NCI-H748 treated with DMSO at 0.1 percent for 48 hours (cell line): Measurements from ENCODE around the gene SLCO3A1.

Experiments used
- DNase-seq: peaks from one replicate; lab custom pipeline; 2025; lab: John Stamatoyannopoulos, UW

SLCO3A1 gene

DNA sequence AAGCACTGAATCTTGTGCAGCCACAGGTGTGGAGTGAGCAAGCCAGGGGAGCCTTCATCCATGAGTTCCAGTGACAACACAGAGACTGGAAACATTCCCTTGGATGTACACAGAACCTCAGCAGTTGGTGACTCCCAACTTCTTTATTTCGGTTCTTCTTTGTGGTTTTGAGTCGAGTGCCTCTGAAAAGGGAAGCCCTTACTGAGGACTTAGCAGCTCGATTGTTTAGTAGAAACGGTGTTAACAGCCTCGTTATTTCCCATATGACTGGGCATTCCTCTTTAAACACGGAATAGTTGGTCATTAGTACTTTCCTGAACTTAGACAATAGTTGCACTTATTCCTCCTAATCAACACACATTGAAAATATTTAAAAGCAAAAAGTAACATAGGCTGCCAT lies 7.7 kb downstream of the SLCO3A1 start:
- no peak for DNase-seq

DNA sequence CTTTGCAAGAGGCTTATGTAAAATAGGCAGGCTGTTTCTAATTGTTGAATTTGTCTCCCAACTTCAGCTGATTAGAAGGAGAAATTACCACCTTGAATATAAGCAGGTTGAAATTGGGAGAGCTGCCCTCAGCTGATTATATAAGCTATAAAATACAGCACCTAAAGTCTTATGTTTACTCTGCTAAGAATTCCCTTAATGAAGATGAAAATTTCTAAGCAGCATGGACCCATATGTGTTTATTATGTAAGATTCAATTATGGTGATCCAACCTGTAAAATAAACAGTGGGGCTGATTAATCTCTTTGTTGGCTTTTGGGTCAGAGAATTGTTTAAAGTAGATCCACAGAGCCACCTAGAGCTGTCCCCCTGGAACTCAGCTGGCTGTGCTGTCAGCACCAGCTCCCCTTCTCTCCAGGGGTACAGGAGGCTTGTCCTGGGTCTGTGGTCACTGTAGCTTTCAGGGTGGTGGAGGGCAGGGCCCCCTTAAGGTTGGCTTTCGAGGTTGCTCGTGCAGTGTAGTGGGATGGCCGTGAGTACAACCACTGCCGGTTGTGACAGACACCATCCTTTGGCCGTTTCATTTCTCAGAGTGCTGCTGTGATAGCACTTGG lies 9.5 kb downstream of the SLCO3A1 start:
- DNase-seq = no peak

DNA sequence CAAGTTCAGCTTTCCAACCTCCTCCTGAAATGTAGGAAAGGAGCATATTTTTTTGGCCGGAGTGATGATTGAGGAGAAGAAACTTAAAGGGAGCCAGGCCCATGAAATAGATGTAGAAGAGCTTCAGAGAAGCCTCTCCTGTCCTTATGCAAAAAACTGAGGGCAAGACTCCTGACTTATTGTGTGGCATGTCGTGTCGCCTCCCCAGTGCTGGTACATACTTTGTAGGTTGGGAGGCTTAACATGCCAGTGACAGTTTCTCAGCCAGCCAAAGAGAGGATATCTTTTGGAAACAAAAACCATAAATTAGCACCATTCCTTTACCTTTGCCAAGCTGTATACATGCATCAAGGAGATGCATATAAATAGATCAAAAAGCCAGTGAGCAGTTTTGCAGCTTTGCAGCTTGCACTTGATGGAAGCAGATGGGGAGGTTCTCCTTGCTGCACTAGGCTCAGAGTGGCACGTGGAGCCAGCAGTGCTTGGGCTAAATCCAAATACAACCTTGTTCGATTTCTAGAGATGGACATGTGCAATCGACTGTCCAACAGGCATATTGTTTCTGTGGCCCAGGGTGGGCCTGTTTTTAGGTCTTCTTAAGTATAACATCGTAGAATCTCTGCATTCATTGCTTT lies 10.2 kb downstream of the SLCO3A1 start:
- DNase-seq = no peak

DNA sequence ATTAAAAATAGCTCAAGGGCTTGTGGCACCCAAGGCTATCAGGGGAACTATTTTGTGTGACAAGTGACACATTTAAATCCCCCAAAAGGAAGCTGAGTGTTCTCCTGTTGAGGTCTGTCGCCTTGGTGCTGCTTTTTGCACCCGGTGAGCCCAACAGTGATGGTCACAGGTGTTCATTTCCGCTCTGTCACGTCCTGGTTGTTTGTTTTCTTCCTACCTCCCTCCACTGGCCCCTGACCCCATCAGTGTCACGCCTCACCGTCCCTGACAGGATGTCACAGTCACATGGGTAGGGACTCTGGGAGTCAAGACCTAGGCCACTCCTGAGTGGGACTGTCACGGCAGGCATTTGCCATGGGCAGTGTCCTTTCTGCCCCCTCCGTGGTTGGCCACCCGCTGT lies 11.2 kb downstream of the SLCO3A1 start:
- no peak for DNase-seq

DNA sequence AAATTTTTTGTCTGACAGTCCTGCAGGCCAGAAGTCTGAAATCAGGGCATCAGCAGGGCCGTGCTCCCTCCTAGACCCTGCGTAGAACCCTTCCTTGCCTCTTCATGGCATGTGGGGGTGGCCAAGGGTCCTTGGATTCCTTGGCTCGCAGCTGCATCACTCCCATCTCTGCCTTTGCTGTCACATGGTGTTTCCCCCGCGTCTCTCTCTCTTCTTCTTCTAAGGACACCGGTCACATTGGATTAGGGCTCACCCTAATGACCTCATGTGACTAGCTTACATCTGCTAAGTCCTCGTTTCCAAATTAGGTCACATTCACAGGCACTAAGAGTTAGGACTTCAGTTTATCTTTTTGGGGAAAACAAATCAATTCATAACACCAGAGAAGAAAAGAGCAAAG lies 12.0 kb downstream of the SLCO3A1 start:
- DNase-seq = no peak

DNA sequence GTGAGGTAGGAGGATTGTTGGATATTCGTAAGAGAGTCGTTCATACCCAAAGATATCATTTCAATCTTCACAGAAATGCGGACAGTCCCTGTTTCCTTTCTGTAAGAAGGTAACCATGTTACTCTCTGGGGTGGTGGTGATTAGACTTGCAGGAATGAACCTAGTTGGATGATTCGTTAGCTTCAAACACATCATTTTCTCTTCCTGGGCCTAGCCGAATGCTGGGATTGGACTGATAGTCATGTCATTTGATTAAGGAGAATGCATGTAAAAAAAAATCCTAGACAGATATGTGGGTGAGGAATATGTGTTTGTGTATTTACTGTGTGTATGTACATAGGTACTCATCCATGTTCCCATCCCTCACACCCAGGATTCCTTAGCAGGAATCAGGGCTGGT lies 12.4 kb downstream of the SLCO3A1 start:
- DNase-seq = no peak

DNA sequence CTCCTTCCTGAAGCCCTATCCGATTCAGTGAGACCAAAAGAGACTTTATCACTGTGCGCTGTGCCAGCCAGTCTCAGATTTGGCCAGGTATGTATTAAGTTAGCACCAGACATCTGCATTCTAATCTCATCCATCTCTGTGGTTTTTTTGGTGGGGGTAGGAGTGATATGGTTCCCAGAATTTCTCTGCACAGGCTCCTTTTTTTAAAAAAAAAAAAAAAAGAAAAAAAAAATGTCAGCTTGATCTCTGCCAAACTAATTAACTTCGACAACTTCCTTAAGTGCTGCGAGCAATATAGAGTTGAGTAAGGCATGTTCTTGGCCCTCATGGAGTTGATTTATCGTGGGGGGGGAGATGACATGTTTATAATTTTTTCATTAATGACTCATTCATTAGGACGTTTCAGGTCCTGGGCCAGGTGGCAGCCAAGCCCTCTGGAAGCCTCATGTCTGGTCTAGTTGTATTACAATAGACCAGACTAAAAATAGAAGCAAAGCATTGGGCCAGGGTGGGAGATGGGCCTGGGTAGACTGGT lies 12.9 kb downstream of the SLCO3A1 start:
- no peak for DNase-seq

DNA sequence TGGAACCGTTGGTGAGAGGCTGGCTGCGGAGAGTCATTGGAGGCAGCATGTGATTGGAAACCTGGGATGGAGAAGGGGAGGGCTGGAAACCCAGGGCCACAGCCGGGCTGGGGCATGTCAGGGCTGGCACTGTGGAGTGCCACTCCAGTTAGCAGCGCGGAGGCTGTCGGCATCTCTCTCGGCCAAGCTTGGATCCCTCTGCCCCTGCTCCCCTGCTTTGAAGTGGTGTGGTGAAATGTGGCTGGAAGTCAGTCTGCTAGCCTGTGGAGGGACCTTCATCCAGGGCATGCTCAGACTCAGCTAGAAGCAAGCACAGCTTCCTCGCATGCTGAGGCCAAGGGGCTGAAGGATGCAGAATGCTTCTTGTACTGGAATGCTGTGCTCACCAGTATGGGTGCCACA lies 13.5 kb downstream of the SLCO3A1 start:
- no peak for DNase-seq

DNA sequence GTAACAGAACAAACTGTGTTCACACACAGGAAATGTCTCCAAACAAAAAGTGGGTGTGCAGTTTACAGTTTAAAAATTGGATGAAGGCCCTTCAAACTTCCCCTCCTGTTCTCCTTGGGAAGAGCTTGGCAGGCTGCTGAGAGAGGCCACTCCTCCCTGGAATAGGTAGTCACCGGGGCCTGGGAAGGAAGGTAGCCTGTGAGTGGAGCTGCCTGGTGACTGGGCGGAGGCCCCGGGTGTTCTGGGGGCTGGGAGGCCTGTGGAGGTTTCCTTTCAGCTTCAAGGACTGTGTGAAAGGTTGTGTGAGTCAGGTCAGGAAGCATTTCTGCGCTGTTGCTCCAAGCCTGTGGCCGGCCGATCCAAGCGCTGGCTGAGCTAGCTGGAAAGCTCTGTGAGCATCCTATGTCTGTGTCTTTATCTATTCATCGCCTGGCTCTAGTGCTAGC lies 14.1 kb downstream of the SLCO3A1 start:
- no peak for DNase-seq

DNA sequence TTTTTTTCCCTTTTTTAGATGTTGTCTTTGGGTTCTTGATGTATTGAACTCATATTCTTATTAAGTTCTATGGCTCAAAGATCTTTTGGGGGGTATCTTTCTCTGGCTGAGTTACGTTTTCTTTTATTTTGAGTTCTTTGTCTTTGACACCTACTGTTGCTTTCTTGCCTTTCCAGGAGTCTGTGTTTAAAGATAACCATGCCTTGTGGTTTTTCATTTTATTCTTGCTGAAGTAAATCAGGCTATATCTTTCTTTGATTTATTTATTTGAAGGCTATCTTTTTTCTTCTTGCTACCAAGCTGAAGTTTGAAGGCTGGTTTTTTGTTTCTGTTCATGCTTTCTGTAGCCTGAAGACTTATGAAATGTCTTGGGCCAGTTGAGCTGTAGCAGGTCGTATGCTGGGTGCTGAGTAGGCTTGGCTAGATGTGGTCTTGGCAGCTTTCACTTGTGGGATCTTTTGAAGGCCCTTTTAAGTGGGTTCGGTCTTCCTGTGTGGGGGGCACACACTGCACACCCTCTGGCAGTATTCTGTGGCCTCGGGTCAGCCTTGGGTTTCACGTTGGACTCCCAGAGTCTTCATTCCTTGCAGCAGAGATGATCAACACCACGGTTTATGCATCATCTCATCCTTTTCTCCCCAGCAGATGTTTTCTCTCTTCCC lies 17.5 kb downstream of the SLCO3A1 start:
- no peak for DNase-seq

DNA sequence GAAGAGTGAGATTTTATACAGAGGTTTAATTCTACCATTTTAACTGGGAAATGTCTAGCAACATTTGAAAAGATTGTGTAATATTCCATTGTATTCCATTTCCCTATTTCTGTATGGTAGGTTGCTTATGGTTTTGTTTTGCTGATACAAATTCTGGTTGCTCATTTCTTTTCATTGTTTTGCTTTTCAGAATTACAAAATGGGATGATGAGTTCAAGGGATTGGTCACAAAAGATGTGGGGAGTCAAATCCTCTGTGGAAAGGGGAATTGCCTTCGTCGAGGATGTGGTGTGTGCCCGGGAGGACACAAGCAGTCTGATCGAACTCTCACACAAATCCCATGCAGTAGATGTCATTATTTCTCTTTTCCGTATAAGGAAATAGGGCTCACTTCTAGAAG lies 18.3 kb downstream of the SLCO3A1 start:
- DNase-seq = no peak

DNA sequence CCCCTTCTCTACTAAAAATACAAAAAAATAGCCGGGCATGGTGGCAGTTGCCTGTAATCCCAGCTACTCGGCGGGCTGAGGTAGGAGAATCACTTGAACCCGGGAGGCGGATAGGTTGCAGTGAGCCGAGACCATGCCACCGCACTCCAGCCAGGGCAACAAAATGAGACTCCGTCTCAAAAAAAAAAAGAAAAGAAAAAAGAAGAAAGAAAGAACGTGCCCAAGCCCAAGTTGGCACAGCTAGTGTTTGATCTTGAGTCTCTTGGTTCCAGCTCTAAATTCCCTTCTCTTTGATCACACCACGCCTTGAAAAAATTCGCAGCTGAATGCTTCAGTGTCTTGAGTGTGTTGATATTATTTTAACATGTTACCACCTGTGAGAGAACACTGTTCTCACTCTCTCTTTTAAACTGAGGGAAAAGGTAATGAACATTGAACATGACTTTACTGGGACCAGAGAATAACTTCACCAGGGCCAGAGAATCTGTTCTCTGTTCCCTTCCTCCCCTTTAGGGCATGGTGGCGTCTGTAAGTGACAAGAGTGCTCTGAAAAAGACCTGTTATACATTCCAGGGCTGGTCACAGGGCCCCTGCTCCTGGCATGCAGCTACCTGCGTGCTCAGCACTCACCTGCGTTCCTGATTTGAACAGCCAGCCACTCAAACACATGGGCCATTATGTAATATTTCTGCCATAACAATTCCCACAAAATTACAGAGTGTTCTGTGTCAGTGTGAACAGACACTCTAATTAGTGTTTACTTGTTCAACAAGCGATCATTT lies 19.0 kb downstream of the SLCO3A1 start:
- peak; percentile 21 for DNase-seq

DNA sequence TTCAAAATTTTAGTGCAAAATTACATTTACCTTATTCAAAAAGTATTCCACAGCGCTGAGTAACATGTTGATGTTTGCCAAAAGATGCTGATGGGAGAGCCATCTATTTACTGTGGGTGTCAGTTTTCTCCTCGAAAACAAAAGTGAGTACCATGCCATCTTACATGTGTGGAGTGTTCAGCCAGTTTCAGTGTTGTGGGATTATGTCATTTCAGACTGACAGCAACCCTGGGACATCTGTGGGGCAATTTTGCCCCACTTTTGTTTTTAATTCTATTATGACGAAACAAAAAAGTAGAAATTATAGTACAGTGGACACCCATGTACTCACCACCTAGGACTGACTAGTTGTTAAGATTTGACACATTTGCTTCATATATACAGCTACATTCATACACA lies 19.6 kb downstream of the SLCO3A1 start:
- DNase-seq = no peak

DNA sequence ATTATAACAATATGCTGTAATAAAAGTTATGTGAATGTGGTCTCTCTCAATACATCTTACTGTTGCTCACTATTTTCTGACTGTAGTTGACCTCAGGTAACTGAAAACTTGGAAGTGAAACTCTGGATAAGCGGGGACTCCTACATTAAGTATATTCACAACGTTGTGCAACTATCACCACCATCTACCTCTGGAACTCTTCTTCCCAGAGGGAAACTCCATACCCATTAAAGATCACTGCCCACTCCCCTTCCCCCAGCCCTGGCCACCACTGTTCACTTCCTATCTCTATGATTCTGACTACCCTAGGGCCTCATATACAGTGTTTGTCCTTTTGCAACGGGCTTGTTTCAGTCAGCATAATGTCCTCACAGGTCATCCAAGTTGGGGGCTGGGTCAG lies 20.7 kb downstream of the SLCO3A1 start:
- DNase-seq = no peak

DNA sequence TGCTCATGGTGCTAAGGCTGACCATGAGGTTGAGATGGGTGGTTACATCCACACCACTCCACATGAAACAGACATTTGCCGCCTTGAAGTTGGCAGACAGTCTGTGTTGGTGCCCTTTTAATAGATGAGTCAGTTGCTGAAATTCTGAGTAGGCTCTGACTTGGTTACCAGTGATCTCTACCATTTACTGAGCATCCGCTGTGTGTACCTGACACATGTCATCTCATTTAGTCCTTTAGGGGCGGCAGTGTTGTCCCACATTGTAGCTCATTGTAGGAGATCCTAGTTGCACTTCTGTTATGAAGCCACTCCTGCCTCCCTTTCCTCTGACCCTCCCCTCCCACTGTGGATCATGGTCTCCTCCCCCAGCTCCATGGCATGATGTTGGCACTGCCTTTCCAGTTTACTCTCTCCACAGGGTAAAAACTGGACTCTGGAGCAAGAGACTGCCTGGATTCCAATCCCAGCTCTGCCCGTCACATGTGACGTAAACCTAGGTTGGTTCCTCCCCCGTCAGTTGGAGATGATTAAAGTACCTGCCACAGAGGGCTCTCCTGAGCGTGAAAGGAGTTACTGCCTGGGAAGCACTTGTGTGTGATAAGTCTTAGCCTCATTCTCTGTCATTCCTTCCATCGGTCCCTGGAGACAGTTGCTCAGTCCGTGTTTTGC lies 21.6 kb downstream of the SLCO3A1 start:
- DNase-seq = no peak

DNA sequence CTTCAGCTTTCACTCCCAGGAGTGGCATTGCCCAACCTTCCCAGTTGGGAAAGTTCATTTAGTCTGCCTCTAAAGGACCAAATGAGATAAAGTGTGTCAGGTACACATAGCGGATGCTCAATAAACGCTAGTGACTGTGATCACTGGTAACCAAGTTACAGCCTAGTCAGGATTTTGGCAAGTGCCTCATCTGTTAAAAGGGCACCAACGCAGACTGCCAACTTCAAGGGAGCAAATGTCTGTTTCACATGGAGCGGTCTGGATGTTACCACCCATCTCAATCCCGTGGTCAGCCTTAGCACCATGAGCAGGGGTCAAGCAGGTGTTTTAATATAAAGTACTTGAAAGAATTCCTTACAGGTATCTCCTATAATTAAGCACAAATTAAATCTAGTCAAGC lies 22.7 kb downstream of the SLCO3A1 start:
- DNase-seq = no peak

DNA sequence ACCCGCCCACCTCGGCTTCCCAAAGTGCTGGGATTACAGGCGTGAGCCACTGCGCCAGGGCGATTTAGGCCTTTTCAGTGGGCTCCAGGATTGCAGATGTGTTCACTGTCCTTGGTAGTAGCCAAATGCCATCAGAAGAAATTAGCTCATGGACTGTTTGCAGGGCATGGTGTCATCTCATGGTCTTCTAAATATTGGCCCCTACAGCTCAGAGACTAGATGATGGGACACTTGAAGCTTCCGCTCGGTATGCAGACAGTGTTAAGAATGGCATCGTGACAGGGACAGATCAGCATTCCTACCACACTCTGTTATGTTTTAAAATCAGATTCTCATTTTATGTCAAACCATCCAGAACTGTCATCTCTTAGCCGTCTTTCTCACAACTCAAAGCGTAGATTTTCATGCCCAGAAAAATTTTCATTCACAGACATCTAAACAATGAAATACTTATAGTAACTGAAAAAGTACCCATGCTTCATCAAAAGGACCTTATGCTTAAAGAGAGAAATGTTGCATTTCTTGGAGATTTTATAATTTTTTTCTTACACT lies 24.9 kb downstream of the SLCO3A1 start:
- no peak for DNase-seq

DNA sequence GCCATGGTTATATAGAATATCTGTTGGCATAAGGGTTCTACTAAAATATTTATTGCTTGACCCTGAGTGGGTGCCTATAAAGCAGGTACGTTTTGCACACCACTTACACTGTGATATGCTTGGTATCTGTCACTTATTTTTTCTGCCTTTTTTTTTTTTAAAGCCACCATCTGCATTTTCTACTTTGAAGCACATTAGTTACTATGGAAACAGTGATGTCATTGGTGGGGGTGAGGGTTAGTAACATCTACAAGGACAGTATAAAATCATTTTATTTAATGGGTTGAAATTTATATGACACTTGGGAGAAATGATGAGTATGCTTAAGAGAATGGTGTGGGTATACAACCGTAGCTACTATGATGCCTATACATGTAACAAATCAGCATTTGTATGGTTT lies 25.6 kb downstream of the SLCO3A1 start:
- DNase-seq = no peak

DNA sequence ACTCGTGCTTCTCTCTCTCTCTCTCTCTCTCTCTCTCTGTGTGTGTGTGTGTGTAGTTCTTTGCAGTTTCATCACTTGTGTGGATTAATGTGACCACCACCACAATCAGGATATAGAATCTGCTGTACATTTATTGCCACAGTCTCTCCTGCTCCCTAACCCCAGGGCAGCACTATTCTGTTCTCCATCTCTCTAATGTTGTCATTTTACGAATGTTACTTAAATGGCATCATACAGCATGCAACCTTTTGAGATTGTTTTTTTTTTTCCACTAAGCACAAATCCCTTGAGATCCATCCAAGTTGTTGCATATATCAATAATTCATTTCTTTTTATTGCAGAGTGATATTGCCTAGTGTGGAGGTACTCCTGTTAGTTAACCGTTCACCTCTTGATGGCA lies 26.9 kb downstream of the SLCO3A1 start:
- no peak for DNase-seq

DNA sequence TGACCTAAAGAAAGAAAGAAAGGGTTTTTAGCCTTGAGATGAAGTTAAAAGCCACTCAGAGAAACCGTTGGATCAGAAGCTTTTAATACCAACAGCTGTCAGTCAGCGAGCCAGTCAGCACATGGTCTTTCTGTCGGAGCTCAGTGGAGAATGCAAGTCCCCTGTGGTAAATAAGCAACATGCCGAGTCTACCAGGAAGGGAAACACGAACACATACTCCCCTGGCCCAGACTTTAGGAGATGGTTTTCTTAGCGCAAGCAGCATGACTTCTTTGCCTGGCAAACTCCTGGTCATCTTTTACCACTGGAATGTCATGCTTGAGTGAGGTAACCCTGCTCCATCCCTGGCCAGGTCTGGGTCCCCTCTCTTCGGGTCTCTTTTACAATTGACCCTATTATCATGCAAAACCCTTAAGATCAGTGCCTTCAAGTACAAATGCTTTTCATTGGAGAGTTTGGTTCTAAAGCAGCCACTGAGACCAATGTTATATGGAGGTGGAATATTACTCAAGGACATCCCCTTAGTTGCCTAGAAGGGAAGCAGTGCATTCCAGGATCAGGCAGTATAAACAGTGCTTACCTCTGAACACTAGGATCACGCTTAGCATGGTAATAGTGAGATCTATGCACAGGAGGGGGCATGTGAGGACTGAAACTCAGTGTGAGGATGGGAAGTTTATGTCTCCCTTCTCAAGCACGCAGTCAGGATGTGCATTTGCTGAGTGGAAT lies 28.2 kb downstream of the SLCO3A1 start:
- no peak for DNase-seq
